A673 (cell line): ENCODE results near the gene IFITM5. TPM values are rescaled to one million over a fixed set of nuclear protein-coding genes. Genes with fewer than 3 reads are reported as not detected.
"Not testable (repeated sequence)": the region's sequence is repeated elsewhere in the genome, so short reads cannot be mapped to it uniquely, and the experiment has no call there.

Source experiments
- BruUV-seq: library from RNA; stranded (reverse); fragments of 400-500 nt; replicated peaks from 2 replicates; lab custom pipeline; 2021; lab: Mats Ljungman, UMichigan
- CTCF ChIA-PET: fragments of 300-600 bp; sonication (Branson Sonifier 250); formaldehyde crosslinking; loops from one replicate; lab custom pipeline; 2022; ENCODE audit warnings: antibody characterized with exemption; lab: Charles Lee
- POLR2A ChIA-PET: fragments of 300-600 bp; sonication (Branson Sonifier 250); formaldehyde crosslinking; loops from one replicate; lab custom pipeline; 2022; ENCODE audit warnings: antibody characterized with exemption; ENCODE audit not compliant: low non-redundant PET; lab: Charles Lee
- DNase-seq: peaks from one replicate; pipeline ENCODE4 v3.0.0-alpha.2; 2015; ENCODE audit warnings: low spot score
- H3K27ac ChIP-seq: fragments of 200-600 bp; sonication (generic); 2 replicates; pipeline ENCODE4 v1.5.1; 2016; ENCODE audit warnings: mixed run types, low read depth, mild to moderate bottlenecking, mixed read lengths, antibody characterized with exemption, low read length; ENCODE audit not compliant: poor library complexity, severe bottlenecking
- H3K27me3 ChIP-seq: fragments of 200-600 bp; sonication (generic); replicated peaks from 2 replicates; pipeline ENCODE4 v1.6.1; 2017; ENCODE audit warnings: mixed run types, low read depth, mild to moderate bottlenecking, mixed read lengths, antibody characterized with exemption, low read length; ENCODE audit not compliant: insufficient read depth, poor library complexity
- H3K36me3 ChIP-seq: fragments of 200-600 bp; sonication (generic); 2 replicates; pipeline ENCODE4 v1.6.1; 2016; ENCODE audit warnings: mixed run types, mild to moderate bottlenecking, mixed read lengths, antibody characterized with exemption, low read length; ENCODE audit not compliant: insufficient read depth, poor library complexity, severe bottlenecking
- H3K4me1 ChIP-seq: fragments of 200-600 bp; sonication (generic); 2 replicates; pipeline ENCODE4 v1.6.1; 2017; ENCODE audit warnings: mixed run types, mild to moderate bottlenecking, mixed read lengths, antibody characterized with exemption, low read length; ENCODE audit not compliant: insufficient read depth, poor library complexity, severe bottlenecking
- H3K4me3 ChIP-seq: fragments of 200-600 bp; sonication (generic); 2 replicates; pipeline ENCODE4 v1.5.1; 2016; ENCODE audit warnings: low read depth, mixed run types, mild to moderate bottlenecking, mixed read lengths, low read length; ENCODE audit not compliant: poor library complexity, severe bottlenecking
- H3K9me3 ChIP-seq: fragments of 200-600 bp; sonication (generic); 2 replicates; pipeline ENCODE4 v1.6.1; 2016; ENCODE audit warnings: mixed run types, low read depth, mild to moderate bottlenecking, mixed read lengths, antibody characterized with exemption, low read length; ENCODE audit not compliant: poor library complexity, severe bottlenecking
- CTCF ChIP-seq: fragments of 300-800, 200-600 bp; sonication (generic); conservative IDR thresholded peaks from 2 replicates; pipeline ENCODE4 v1.5.1; 2017; ENCODE audit warnings: low read depth, mild to moderate bottlenecking, antibody characterized with exemption, low read length, moderate library complexity, mixed read lengths
- EZH2 ChIP-seq: fragments of 200-600 bp; sonication (generic); IDR thresholded peaks from 2 replicates; pipeline ENCODE4 v1.6.1; 2017; ENCODE audit warnings: borderline replicate concordance, low read depth, mild to moderate bottlenecking, mixed read lengths, antibody characterized with exemption, low read length; ENCODE audit not compliant: poor library complexity, severe bottlenecking
- intact Hi-C: fragments of 100-400 bp; cut with micrococcal nuclease; formaldehyde crosslinking; loops from one replicate; pipeline ENCODE4 v1.10.0; 2022; ENCODE audit not compliant: unreplicated experiment
- total RNA-seq: library from RNA; stranded (reverse); gene quantifications from 2 replicates; pipeline ENCODE4 v1.2.3, GENCODE V29; 2021

IFITM5 gene
- total RNA-seq, 1 experiment from 2014 or later: not detected

- DNase-seq: no peak
- ChIA-PET CTCF (no interaction called here), POLR2A (no interaction called here)
- no peaks in the 10 kb centered on the region for H3K9me3 ChIP-seq
- H3K36me3 ChIP-seq: no peaks in the 10 kb centered on the region
- peaks cover 21% of the 10 kb centered on the region for H3K4me1 ChIP-seq
- H3K27me3 ChIP-seq: no peaks in the 10 kb centered on the region
- intact Hi-C loops: no loop called here
- TF ChIP-seq CTCF (no peak), EZH2 (no peak)
- H3K4me3 ChIP-seq: no peak overlapping the region
- peak overlapping the region; percentile 81 for H3K27ac ChIP-seq
- BruUV-seq: no TSS peak
Measured at GRCh38 chr11:313304-313786, 14.0 kb upstream of the IFITM5 start.

DNA sequence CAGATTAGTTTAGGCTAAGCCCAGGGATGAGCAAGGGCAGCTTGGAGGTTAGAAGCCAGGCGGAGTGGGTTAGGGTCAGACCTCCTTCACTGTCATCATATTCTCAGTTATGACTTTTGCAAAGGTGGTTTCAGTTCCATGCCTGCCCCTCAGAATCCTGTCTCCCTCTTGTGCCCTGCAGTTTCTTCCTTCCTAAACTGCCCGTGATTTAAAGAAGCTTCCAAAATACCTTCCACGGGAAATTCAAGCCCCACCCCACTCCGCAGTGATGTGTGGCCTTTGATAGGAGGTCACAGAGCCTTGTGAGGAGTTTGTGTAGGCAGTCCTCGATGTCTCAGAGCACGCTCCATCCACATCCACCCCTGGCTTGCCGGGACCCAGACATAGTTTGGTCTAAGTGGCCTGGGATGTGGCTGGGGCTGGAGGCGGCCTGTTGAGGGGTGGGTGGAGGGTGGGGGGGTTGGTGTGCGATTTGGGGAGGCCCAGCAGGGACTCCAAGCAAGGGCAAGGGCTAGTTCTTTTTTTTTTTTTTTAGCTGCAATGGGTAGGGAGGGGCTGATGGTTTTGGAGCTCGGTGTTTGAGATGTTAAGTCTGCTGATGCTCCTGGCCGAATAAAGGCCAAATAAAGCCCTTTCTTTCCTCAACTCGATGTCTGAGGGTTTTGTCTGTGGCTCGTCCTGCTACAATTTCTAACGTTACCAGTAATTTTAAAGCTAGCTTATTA lies 12.9 kb upstream of the IFITM5 start:
- H3K9me3 ChIP-seq: no peaks in the 10 kb centered on the region
- no peak for TF ChIP-seq EZH2
- TF ChIP-seq CTCF: no peak
- H3K36me3 ChIP-seq: no peaks in the 10 kb centered on the region
- H3K4me3 ChIP-seq: no peak overlapping the region
- no TSS peak for BruUV-seq
- intact Hi-C loops: no loop called here
- H3K4me1 ChIP-seq: peaks cover 29% of the 10 kb centered on the region
- ChIA-PET POLR2A (no interaction called here), CTCF (interaction anchor here (0.6 kb wide), 1 partner anchor 29 kb away, joined by 3 read pairs; no protein-coding TSS in a partner anchor)
- DNase-seq: no peak
- no peak overlapping the region for H3K27ac ChIP-seq
- no peaks in the 10 kb centered on the region for H3K27me3 ChIP-seq

GRCh38 chr11:311013-311748 lies 11.9 kb upstream of the IFITM5 start:
- H3K27ac ChIP-seq, H3K4me3 ChIP-seq, POLR2A ChIA-PET, BruUV-seq, H3K9me3 ChIP-seq, CTCF ChIA-PET, H3K27me3 ChIP-seq, H3K36me3 ChIP-seq, DNase-seq, intact Hi-C loops: not testable (repeated sequence)
- peaks cover 29% of the 10 kb centered on the region for H3K4me1 ChIP-seq

- H3K4me3 ChIP-seq: peak overlapping the region; percentile 26
- H3K27me3 ChIP-seq, H3K9me3 ChIP-seq, H3K27ac ChIP-seq, DNase-seq, BruUV-seq, POLR2A ChIA-PET, H3K36me3 ChIP-seq: not testable (repeated sequence)
- intact Hi-C loops: loop anchor here (10.0 kb wide), 1 partner anchor 45 kb away; no protein-coding TSS in a partner anchor
- CTCF ChIA-PET: interaction anchor here (0.6 kb wide), 1 partner anchor 46 kb away, joined by 8 read pairs; no protein-coding TSS in a partner anchor
- H3K4me1 ChIP-seq: peaks cover 29% of the 10 kb centered on the region
Measured at GRCh38 chr11:309979-310572, 10.8 kb upstream of the IFITM5 start.

- CTCF ChIA-PET, H3K36me3 ChIP-seq, H3K27ac ChIP-seq, DNase-seq, H3K9me3 ChIP-seq, BruUV-seq, H3K4me3 ChIP-seq, POLR2A ChIA-PET, H3K27me3 ChIP-seq: not testable (repeated sequence)
- H3K4me1 ChIP-seq: peaks cover 29% of the 10 kb centered on the region
- intact Hi-C loops: loop anchor here (10.0 kb wide), 1 partner anchor 46 kb away; no protein-coding TSS in a partner anchor
Measured at GRCh38 chr11:308740-309665, 9.7 kb upstream of the IFITM5 start.
